Measurements from ENCODE around the gene SLC25A12.

GRCh38 chr2:171864357-171864985 lies 29.6 kb downstream of the SLC25A12 start:
- TF ChIP-seq EZH2 (IDR thresholded peaks at IDR 0.05; ENCODE audit: insufficient read depth, poor library complexity, severe bottlenecking) (no peak), EZH2phosphoT487 (IDR thresholded peaks at IDR 0.05; ENCODE audit: insufficient read depth, low read depth) (no peak)
